NB4 (cell line): ENCODE measurements around the gene DPPA5.

Experiments
- CTCF ChIP-seq: IDR thresholded peaks from one replicate; pipeline ENCODE4 v1.5.1; 2012; ENCODE audit warnings: low read depth, low read length
- POLR2A ChIP-seq: IDR thresholded peaks from 2 replicates; pipeline ENCODE4 v1.6.1; 2011; ENCODE audit warnings: mild to moderate bottlenecking; ENCODE audit not compliant: insufficient read length; ENCODE audit errors: extremely low read depth

- TF ChIP-seq CTCF (no peak), POLR2A (no peak)
These were observed 18.4 kb upstream of the DPPA5 start for GRCh38 chr6:73372516-73372915.
